ENCODE data around the gene OR51D1. TPM values are rescaled to one million over a fixed set of nuclear protein-coding genes. Genes with fewer than 3 reads are reported as not detected.

OR51D1 gene
- total and polyA plus RNA-seq, 2 of the 8 experiments (the other 6 are each of a cell fraction or from before 2014, with no cell fraction given): not detected

DNA sequence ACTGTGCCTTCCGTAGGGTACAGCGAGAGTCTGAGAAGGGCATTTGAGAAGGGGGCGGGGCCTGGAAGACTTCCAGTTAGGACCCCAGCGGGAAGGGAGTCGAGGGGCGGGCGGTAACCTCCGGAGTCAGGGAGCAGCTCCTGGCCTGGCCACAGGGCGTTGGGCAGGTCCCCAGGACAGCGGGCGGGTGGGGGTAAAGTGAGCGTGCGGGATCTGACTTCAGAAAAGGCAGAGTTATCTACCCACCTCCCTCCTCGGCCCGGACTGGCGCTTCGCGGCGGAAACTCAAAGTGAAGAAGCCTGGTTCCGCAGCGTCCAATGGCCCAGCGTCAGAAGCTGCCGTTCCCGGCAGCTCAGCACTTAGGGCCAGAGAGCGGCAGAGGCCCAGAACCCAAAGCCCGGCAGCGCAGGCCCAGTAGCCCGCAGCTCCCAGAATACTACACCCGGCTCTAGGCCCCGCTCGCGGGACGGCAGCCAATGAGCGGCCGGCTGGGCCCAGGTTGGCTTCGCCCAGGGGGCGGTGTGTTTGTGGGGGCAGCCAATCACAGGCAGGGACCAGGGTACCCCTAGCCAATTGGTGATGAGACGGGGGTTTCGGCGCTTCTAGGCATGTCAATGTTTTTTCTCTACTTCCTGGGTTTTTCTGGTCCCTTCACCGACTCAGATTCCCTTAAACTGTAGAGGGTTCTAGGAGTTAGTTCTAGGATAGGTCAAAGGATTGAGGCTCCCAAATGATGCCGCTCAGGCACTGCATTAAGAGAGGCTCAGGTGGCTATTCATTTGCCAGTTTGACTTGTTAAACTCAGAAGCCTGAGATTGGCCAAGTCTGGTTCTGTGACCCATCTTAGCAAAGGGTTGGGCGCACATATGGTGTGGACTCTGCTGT is 29.3 kb upstream of the OR51D1 start, which contains the start of gene TRIM68 (continued):
- TF ChIP-seq EZH2 (IDR thresholded peaks at IDR 0.05; ENCODE audit: low read depth, low read length, severe bottlenecking) (no peak), POLR2AphosphoS5 (IDR thresholded peaks at IDR 0.05; ENCODE audit: low read depth, low read length) (peak; percentile 70; the same call in 1 of the 2 replicates), FOSL1 (IDR thresholded peaks at IDR 0.05; ENCODE audit: insufficient read depth, low read depth, low read length) (no peak), MAFK (IDR thresholded peaks at IDR 0.05; ENCODE audit: low read depth, low read length) (no peak), TEAD4 (IDR thresholded peaks at IDR 0.05; ENCODE audit: low read depth, low read length) (no peak), CTBP2 (IDR thresholded peaks at IDR 0.05; ENCODE audit: borderline replicate concordance, insufficient read depth, insufficient read length, low read length) (no peak), HDAC6 (IDR thresholded peaks at IDR 0.05; ENCODE audit: low read depth, low read length) (no peak)
- TF ChIP-seq, protein P1, sequence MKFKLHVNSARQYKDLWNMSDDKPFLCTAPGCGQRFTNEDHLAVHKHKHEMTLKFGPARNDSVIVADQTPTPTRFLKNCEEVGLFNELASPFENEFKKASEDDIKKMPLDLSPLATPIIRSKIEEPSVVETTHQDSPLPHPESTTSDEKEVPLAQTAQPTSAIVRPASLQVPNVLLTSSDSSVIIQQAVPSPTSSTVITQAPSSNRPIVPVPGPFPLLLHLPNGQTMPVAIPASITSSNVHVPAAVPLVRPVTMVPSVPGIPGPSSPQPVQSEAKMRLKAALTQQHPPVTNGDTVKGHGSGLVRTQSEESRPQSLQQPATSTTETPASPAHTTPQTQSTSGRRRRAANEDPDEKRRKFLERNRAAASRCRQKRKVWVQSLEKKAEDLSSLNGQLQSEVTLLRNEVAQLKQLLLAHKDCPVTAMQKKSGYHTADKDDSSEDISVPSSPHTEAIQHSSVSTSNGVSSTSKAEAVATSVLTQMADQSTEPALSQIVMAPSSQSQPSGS (IDR thresholded peaks at IDR 0.05; ENCODE audit: low read length): no peak
